ENCODE results near the gene IGFBP4. TPM values are rescaled to one million over a fixed set of nuclear protein-coding genes. Genes with fewer than 3 reads are reported as not detected.

IGFBP4 gene
- total and polyA plus RNA-seq, 2 experiments from 2014 or later, result 44.9 to 183 TPM

GRCh38 chr17:40475234-40475908, 32.1 kb downstream of the IGFBP4 start:
- Histone ChIP-seq H3K27ac (peak overlapping the region; percentile 81), H4K20me1 (ENCODE audit: insufficient read depth, poor library complexity, severe bottlenecking) (no peaks in the 10 kb centered on the region), H3K4me1 (ENCODE audit: insufficient read depth) (peaks cover 11% of the 10 kb centered on the region), H3K27me3 (no peaks in the 10 kb centered on the region), H3K79me2 (no peaks in the 10 kb centered on the region), H3K9me2 (replicated peaks; ENCODE audit: insufficient read depth) (no peaks in the 10 kb centered on the region), H2AFZ (no peak overlapping the region), H3K4me3 (no peak overlapping the region), H3K36me3 (replicated peaks; ENCODE audit: insufficient read depth, low read depth) (no peaks in the 10 kb centered on the region), H3K4me2 (no peak overlapping the region), H3K9me3 (ENCODE audit: low read depth) (no peaks in the 10 kb centered on the region)
- TF ChIP-seq, protein P1, sequence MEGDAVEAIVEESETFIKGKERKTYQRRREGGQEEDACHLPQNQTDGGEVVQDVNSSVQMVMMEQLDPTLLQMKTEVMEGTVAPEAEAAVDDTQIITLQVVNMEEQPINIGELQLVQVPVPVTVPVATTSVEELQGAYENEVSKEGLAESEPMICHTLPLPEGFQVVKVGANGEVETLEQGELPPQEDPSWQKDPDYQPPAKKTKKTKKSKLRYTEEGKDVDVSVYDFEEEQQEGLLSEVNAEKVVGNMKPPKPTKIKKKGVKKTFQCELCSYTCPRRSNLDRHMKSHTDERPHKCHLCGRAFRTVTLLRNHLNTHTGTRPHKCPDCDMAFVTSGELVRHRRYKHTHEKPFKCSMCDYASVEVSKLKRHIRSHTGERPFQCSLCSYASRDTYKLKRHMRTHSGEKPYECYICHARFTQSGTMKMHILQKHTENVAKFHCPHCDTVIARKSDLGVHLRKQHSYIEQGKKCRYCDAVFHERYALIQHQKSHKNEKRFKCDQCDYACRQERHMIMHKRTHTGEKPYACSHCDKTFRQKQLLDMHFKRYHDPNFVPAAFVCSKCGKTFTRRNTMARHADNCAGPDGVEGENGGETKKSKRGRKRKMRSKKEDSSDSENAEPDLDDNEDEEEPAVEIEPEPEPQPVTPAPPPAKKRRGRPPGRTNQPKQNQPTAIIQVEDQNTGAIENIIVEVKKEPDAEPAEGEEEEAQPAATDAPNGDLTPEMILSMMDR (IDR thresholded peaks at IDR 0.05; ENCODE audit: poor library complexity), result no peak
- TF ChIP-seq EZH2 (IDR thresholded peaks at IDR 0.05; ENCODE audit: borderline replicate concordance) (no peak), EZH2phosphoT487 (IDR thresholded peaks at IDR 0.05; ENCODE audit: low read depth, severe bottlenecking, unreplicated experiment) (no peak)
- 91% methylated on average over 18 of the region's 18 CpGs for WGBS (ENCODE audit: low lambda C conversion rate, missing lambda C conversion rate)
- no peak for DNase-seq (ENCODE audit: low spot score)

DNA sequence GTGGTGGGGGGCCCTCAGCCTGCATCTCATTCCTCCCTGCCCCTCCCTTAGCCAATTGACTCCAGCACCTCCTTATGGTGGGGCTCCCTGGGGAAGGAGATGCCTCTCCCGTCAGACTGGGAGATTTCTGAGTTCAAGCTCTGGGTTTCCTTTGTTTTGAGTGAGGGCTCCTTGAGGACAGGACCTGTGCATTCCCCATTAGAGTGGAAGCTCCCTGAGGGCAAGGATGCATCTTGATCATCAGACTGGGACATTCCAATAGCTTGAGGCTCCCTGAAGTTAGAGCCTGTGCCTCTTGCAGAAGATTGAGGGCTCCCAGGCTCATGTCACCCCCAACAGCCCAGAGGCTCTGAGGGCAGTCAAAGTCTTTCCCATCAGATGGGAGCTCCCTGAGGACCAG, 34.5 kb downstream of the IGFBP4 start:
- Histone ChIP-seq H3K4me1 (ENCODE audit: insufficient read depth) (peaks cover 11% of the 10 kb centered on the region), H3K36me3 (replicated peaks; ENCODE audit: insufficient read depth, low read depth) (no peaks in the 10 kb centered on the region)

DNA sequence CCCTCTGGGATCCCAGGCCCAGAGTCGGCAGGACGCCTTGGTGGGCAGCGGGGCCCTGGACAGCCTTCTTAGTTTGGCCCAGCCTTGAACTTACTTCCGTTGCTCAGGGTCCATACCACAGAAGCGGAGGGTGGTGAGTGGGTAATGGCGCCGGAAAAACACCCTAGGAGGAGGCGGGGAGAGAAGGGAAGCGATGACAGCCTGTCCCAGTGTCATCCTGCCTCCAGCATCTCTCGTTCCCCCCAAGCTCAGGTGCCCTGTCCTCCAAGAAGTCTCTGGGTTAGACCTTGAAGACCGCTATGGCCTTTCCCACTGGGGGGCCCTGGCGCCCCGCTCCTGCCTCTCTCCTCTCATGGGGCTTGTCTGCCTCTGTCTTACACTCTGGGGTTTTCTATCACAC, 35.2 kb downstream of the IGFBP4 start:
- Histone ChIP-seq H3K9me2 (replicated peaks; ENCODE audit: insufficient read depth) (no peaks in the 10 kb centered on the region), H3K4me2 (no peak overlapping the region), H3K27me3 (no peaks in the 10 kb centered on the region), H4K20me1 (ENCODE audit: insufficient read depth, poor library complexity, severe bottlenecking) (no peaks in the 10 kb centered on the region), H3K27ac (no peak overlapping the region), H3K4me1 (ENCODE audit: insufficient read depth) (peaks cover 11% of the 10 kb centered on the region), H3K36me3 (replicated peaks; ENCODE audit: insufficient read depth, low read depth) (no peaks in the 10 kb centered on the region), H2AFZ (no peak overlapping the region), H3K4me3 (no peak overlapping the region), H3K79me2 (no peaks in the 10 kb centered on the region), H3K9me3 (ENCODE audit: low read depth) (no peaks in the 10 kb centered on the region)
- TF ChIP-seq EZH2 (IDR thresholded peaks at IDR 0.05; ENCODE audit: borderline replicate concordance), result no peak
- TF ChIP-seq, protein P1 (IDR thresholded peaks at IDR 0.05; ENCODE audit: poor library complexity), result no peak
- TF ChIP-seq EZH2phosphoT487 (IDR thresholded peaks at IDR 0.05; ENCODE audit: low read depth, severe bottlenecking, unreplicated experiment), result no peak
- no peak for DNase-seq (ENCODE audit: low spot score)
- 98% methylated on average over 13 of the region's 13 CpGs for WGBS (ENCODE audit: low lambda C conversion rate, missing lambda C conversion rate)

More for the DNA sequence above, 34.5 kb downstream of the IGFBP4 start:
- Histone ChIP-seq H2AFZ (no peak overlapping the region), H3K79me2 (no peaks in the 10 kb centered on the region), H3K9me2 (replicated peaks; ENCODE audit: insufficient read depth) (no peaks in the 10 kb centered on the region), H3K4me2 (no peak overlapping the region), H3K9me3 (ENCODE audit: low read depth) (no peaks in the 10 kb centered on the region), H3K27ac (no peak overlapping the region), H3K4me3 (no peak overlapping the region), H3K27me3 (no peaks in the 10 kb centered on the region), H4K20me1 (ENCODE audit: insufficient read depth, poor library complexity, severe bottlenecking) (no peaks in the 10 kb centered on the region)
- TF ChIP-seq, protein P1 (IDR thresholded peaks at IDR 0.05; ENCODE audit: poor library complexity), result no peak
- TF ChIP-seq EZH2 (IDR thresholded peaks at IDR 0.05; ENCODE audit: borderline replicate concordance) (no peak), EZH2phosphoT487 (IDR thresholded peaks at IDR 0.05; ENCODE audit: low read depth, severe bottlenecking, unreplicated experiment) (no peak)
- 88% methylated on average over 1 of the region's 1 CpG for WGBS (ENCODE audit: low lambda C conversion rate, missing lambda C conversion rate)
- no peak for DNase-seq (ENCODE audit: low spot score)

Measured in hepatocyte (in vitro differentiated cells).